Trophoblast cell (in vitro differentiated cells and primary cell): ENCODE results near the gene LIPI.

Source experiments
- DNase-seq, 2 donors: peaks; one replicate each; pipeline ENCODE4 v3.0.0-alpha.2; 2016
- H2AFZ ChIP-seq: 2 replicates; pipeline ENCODE4 v1.6.1; 2013; ENCODE audit warnings: low read length, moderate library complexity, mild to moderate bottlenecking; ENCODE audit not compliant: insufficient read depth, poor library complexity
- H2AK5ac ChIP-seq: 2 replicates; pipeline ENCODE4 v1.6.1; 2013; ENCODE audit warnings: mild to moderate bottlenecking, low read length
- H2BK120ac ChIP-seq: 2 replicates; pipeline ENCODE4 v1.6.1; 2013; ENCODE audit warnings: low read length, mild to moderate bottlenecking, moderate library complexity; ENCODE audit not compliant: insufficient read depth, poor library complexity
- H2BK12ac ChIP-seq: 2 replicates; pipeline ENCODE4 v1.6.1; 2013; ENCODE audit warnings: mild to moderate bottlenecking, low read length, moderate library complexity
- H2BK5ac ChIP-seq: 2 replicates; pipeline ENCODE4 v1.6.1; 2013; ENCODE audit warnings: low read length, low read depth, moderate library complexity, mild to moderate bottlenecking; ENCODE audit not compliant: poor library complexity
- H3K14ac ChIP-seq: 2 replicates; pipeline ENCODE4 v1.6.1; 2013; ENCODE audit warnings: mild to moderate bottlenecking, low read length
- H3K18ac ChIP-seq: 2 replicates; pipeline ENCODE4 v1.6.1; 2013; ENCODE audit warnings: mild to moderate bottlenecking, low read length
- H3K23ac ChIP-seq: 2 replicates; pipeline ENCODE4 v1.6.1; 2013; ENCODE audit warnings: low read length
- H3K27ac ChIP-seq: 2 replicates; pipeline ENCODE4 v1.5.1; 2013; ENCODE audit warnings: low read depth, mild to moderate bottlenecking, inconsistent platforms, low read length, moderate library complexity
- H3K27me3 ChIP-seq: 2 replicates; pipeline ENCODE4 v1.6.1; 2013; ENCODE audit warnings: inconsistent platforms, mild to moderate bottlenecking, low read length, moderate library complexity; ENCODE audit not compliant: insufficient read depth
- H3K36me3 ChIP-seq, 2 experiments: 1 replicate in 1 of 2; 2 replicates in 1 of 2; pipeline ENCODE4 v1.6.1; 2013; ENCODE audit warnings: low read length in 2 of 2, mild to moderate bottlenecking in 2 of 2, moderate library complexity in 1 of 2; ENCODE audit not compliant: insufficient read depth in 2 of 2, control insufficient read depth in 1 of 2
- H3K4ac ChIP-seq: 2 replicates; pipeline ENCODE4 v1.6.1; 2013; ENCODE audit warnings: low read depth, mild to moderate bottlenecking, low read length, moderate library complexity
- H3K4me1 ChIP-seq, 2 experiments: 1 replicate in 1 of 2; 2 replicates in 1 of 2; pipeline ENCODE4 v1.6.1; 2013; ENCODE audit warnings: low read length in 2 of 2, mild to moderate bottlenecking in 2 of 2, moderate library complexity in 1 of 2; ENCODE audit not compliant: insufficient read depth in 2 of 2, control insufficient read depth in 1 of 2
- H3K4me2 ChIP-seq: 2 replicates; pipeline ENCODE4 v1.6.1; 2013; ENCODE audit warnings: inconsistent platforms, mild to moderate bottlenecking, low read length, moderate library complexity
- H3K4me3 ChIP-seq: 2 replicates; pipeline ENCODE4 v1.5.1; 2013; ENCODE audit warnings: mild to moderate bottlenecking, low read depth, low read length, inconsistent platforms
- H3K79me1 ChIP-seq: one replicate; pipeline ENCODE4 v1.6.1; 2013; ENCODE audit warnings: low read length
- H3K79me2 ChIP-seq: 2 replicates; pipeline ENCODE4 v1.6.1; 2013; ENCODE audit warnings: low read length, mild to moderate bottlenecking; ENCODE audit not compliant: control insufficient read depth, insufficient read depth, poor library complexity
- H3K9ac ChIP-seq: 2 replicates; pipeline ENCODE4 v1.6.1; 2013; ENCODE audit warnings: mild to moderate bottlenecking, low read length
- H3K9me3 ChIP-seq: 2 replicates; pipeline ENCODE4 v1.6.1; 2013; ENCODE audit warnings: low read depth, mild to moderate bottlenecking, control low read depth, inconsistent platforms, low read length; ENCODE audit not compliant: insufficient read depth
- H4K12ac ChIP-seq: 2 replicates; pipeline ENCODE4 v1.6.1; 2013; ENCODE audit warnings: low read depth, mild to moderate bottlenecking, low read length, moderate library complexity
- H4K8ac ChIP-seq: 2 replicates; pipeline ENCODE4 v1.6.1; 2013; ENCODE audit warnings: low read depth, mild to moderate bottlenecking, low read length, moderate library complexity
- H4K91ac ChIP-seq: one replicate; pipeline ENCODE4 v1.6.1; 2013; ENCODE audit warnings: low read depth, mild to moderate bottlenecking, low read length, moderate library complexity
- WGBS: extraction: QIAGEN DNeasy Blood & Tissue Kit; methylation state at CpG from one replicate; pipeline ENCODE4 v1.1.7; 2013; ENCODE audit warnings: missing lambda C conversion rate; ENCODE audit not compliant: insufficient read length, insufficient coverage; ENCODE audit errors: extremely low coverage; 5-methylcytosine and 5-hydroxymethylcytosine counted together

Gene LIPI

GRCh38 chr21:14096577-14096976, 114.2 kb downstream of the LIPI start:
- no peak overlapping the region for H3K23ac ChIP-seq
- no peak overlapping the region for H3K4me3 ChIP-seq
- WGBS = no CpG with 5 or more reads among the region's 6 CpGs
- H3K4ac ChIP-seq = no peak overlapping the region
- no peak overlapping the region for H2BK5ac ChIP-seq
- no peak overlapping the region for H4K8ac ChIP-seq
- H3K9me3 ChIP-seq = no peaks in the 10 kb centered on the region
- no peaks in the 10 kb centered on the region for H3K27me3 ChIP-seq
- H3K79me1 ChIP-seq = no peaks in the 10 kb centered on the region
- DNase-seq = no peak
- no peak overlapping the region for H3K27ac ChIP-seq
- H3K4me2 ChIP-seq = no peak overlapping the region
- H3K4me1 ChIP-seq = no peaks in the 10 kb centered on the region
- no peak overlapping the region for H4K12ac ChIP-seq
- no peak overlapping the region for H2AK5ac ChIP-seq
- H3K18ac ChIP-seq = no peak overlapping the region
- no peak overlapping the region for H3K9ac ChIP-seq
- H3K36me3 ChIP-seq = peaks cover 15 to 39% of the 10 kb centered on the region in 2 experiments
- no peak overlapping the region for H2BK12ac ChIP-seq
- no peak overlapping the region for H3K14ac ChIP-seq
- no peak overlapping the region for H2AFZ ChIP-seq
- H4K91ac ChIP-seq = no peak overlapping the region
- H3K79me2 ChIP-seq = no peaks in the 10 kb centered on the region
- H2BK120ac ChIP-seq = no peak overlapping the region

DNA sequence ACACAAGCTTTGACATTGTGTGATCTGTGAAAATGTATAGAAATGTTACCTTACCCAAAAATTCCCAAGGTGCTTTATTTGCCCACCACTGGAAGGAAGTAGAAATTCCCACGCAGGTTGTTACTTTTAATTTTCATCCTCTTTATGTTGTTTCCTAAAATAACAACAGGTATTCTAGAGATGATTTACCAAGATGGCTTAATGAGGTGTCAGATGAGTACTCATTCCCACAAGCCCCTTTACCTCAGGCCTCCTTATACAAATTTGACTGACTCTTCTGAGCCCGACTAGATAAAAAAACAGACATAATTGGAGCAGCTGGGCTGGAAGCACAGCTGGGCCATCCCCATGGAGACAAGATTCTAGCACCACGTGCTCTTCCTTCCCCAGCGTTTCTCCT, 114.6 kb downstream of the LIPI start:
- no peak overlapping the region for H3K18ac ChIP-seq
- no peak overlapping the region for H4K12ac ChIP-seq
- no peak overlapping the region for H3K27ac ChIP-seq
- DNase-seq = no peak
- H3K4me3 ChIP-seq = no peak overlapping the region
- H3K9ac ChIP-seq = no peak overlapping the region
- H3K14ac ChIP-seq = no peak overlapping the region
- no peaks in the 10 kb centered on the region for H3K27me3 ChIP-seq
- no peak overlapping the region for H2AK5ac ChIP-seq
- WGBS = no CpG with 5 or more reads among the region's 4 CpGs
- no peaks in the 10 kb centered on the region for H3K79me2 ChIP-seq
- no peak overlapping the region for H2BK5ac ChIP-seq
- H3K4me1 ChIP-seq = no peaks in the 10 kb centered on the region
- no peak overlapping the region for H2AFZ ChIP-seq
- H3K4ac ChIP-seq = no peak overlapping the region
- H3K23ac ChIP-seq = no peak overlapping the region
- H3K4me2 ChIP-seq = no peak overlapping the region
- H2BK120ac ChIP-seq = no peak overlapping the region
- no peaks in the 10 kb centered on the region for H3K9me3 ChIP-seq
- H4K8ac ChIP-seq = no peak overlapping the region
- peaks cover 15 to 37% of the 10 kb centered on the region in 2 experiments for H3K36me3 ChIP-seq
- H3K79me1 ChIP-seq = no peaks in the 10 kb centered on the region
- no peak overlapping the region for H2BK12ac ChIP-seq
- H4K91ac ChIP-seq = no peak overlapping the region

GRCh38 chr21:14095056-14095455, 115.7 kb downstream of the LIPI start:
- H2AFZ ChIP-seq = no peak overlapping the region
- H3K4ac ChIP-seq = no peak overlapping the region
- WGBS = no CpG with 5 or more reads among the region's 2 CpGs
- no peak overlapping the region for H2BK5ac ChIP-seq
- no peak overlapping the region for H4K12ac ChIP-seq
- no peak overlapping the region for H3K23ac ChIP-seq
- H2AK5ac ChIP-seq = no peak overlapping the region
- H3K9ac ChIP-seq = no peak overlapping the region
- no peaks in the 10 kb centered on the region for H3K4me1 ChIP-seq
- no peak for DNase-seq
- no peaks in the 10 kb centered on the region for H3K79me1 ChIP-seq
- no peak overlapping the region for H3K4me2 ChIP-seq
- no peak overlapping the region for H3K14ac ChIP-seq
- no peak overlapping the region for H4K91ac ChIP-seq
- H3K27me3 ChIP-seq = no peaks in the 10 kb centered on the region
- H2BK12ac ChIP-seq = no peak overlapping the region
- H3K18ac ChIP-seq = no peak overlapping the region
- H3K27ac ChIP-seq = no peak overlapping the region
- H2BK120ac ChIP-seq = no peak overlapping the region
- H3K9me3 ChIP-seq = no peaks in the 10 kb centered on the region
- H3K36me3 ChIP-seq = peaks cover 15 to 37% of the 10 kb centered on the region in 2 experiments
- H3K4me3 ChIP-seq = no peak overlapping the region
- H3K79me2 ChIP-seq = no peaks in the 10 kb centered on the region
- H4K8ac ChIP-seq = no peak overlapping the region

DNA sequence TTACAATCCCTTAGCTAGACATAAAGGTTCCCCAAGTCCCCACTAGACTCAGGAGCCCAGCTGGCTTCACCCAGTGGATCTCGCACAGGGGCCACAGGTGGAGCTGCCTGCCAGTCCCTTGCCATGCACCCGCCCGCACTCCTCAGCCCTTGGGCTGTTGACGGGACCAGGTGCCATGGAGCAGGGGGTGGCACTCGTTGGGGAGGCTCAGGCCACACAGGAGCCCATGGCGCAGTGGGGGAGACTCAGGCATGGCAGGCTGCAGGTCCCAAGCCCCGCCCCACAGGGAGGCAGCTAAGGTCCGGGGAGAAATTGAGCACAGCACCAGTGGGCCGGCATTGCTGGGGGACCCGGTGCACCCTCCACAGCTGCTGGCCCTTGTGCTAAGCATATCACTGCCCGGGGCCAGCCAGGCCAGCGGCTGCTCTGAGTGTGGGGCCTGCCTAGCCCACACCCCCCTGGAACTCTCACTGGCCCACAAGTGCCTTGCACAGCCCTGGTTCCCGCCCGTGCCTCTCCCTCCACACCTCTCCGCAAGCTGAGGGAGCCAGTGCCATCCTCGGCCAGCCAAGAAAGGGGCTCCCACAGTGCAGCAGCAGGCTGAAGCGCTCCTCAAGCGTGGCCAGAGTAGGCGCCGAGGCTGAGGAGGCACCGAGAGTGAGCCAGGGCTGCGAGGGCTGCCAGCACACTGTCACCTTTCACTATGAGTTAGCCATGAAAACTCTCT, 117.8 kb downstream of the LIPI start:
- Histone ChIP-seq H3K4me2 (no peak overlapping the region), H3K4me3 (no peak overlapping the region), H3K27me3 (no peaks in the 10 kb centered on the region), H3K27ac (no peak overlapping the region), H2BK120ac (no peak overlapping the region), H4K91ac (no peak overlapping the region), H3K4me1 (no peaks in the 10 kb centered on the region), H3K18ac (no peak overlapping the region), H3K14ac (no peak overlapping the region), H3K36me3 (peaks cover 18 to 29% of the 10 kb centered on the region in 2 experiments), H4K8ac (no peak overlapping the region), H4K12ac (no peak overlapping the region), H3K9ac (no peak overlapping the region), H3K79me1 (no peaks in the 10 kb centered on the region), H2BK12ac (no peak overlapping the region), H3K23ac (no peak overlapping the region), H2AK5ac (no peak overlapping the region), H3K79me2 (no peaks in the 10 kb centered on the region), H2BK5ac (no peak overlapping the region), H3K4ac (no peak overlapping the region), H2AFZ (no peak overlapping the region), H3K9me3 (no peaks in the 10 kb centered on the region)
- WGBS = no CpG with 5 or more reads among the region's 22 CpGs
- DNase-seq = no peak
